HG03575 (cell line): ENCODE data around the gene SEC22C.
"Not testable (repeated sequence)": the region's sequence is repeated elsewhere in the genome, so short reads cannot be mapped to it uniquely, and the experiment has no call there.

Experiments used
- ATAC-seq: cut with Tn5 transposase; IDR thresholded peaks from one replicate; pipeline ENCODE4 v1.9.1; 2021; ENCODE audit not compliant: unreplicated experiment, insufficient number of reproducible peaks, low FRiP score; ENCODE audit errors: extremely low read depth

SEC22C gene

GRCh38 chr3:42581709-42582473 is at the start of gene SEC22C:
TSS of gene SEC22C (minus strand) at chr3:42581967. CDS start at chr3:42569046, 12,921 bp downstream.
- ATAC-seq = peak; percentile 39

- no peak for ATAC-seq
Measured at GRCh38 chr3:42613462-42613861, 31.7 kb upstream of the SEC22C start.

GRCh38 chr3:42612928-42613327 is 31.2 kb upstream of the SEC22C start:
- ATAC-seq = no peak

- no peak for ATAC-seq
Measured at GRCh38 chr3:42612217-42612616, 30.4 kb upstream of the SEC22C start.

GRCh38 chr3:42610976-42611375 is 29.2 kb upstream of the SEC22C start:
- ATAC-seq = no peak

- no peak for ATAC-seq
Measured at GRCh38 chr3:42608581-42608980, 26.8 kb upstream of the SEC22C start.

GRCh38 chr3:42605546-42606173 is 23.9 kb upstream of the SEC22C start:
- no peak for ATAC-seq

GRCh38 chr3:42602961-42603360 is 21.2 kb upstream of the SEC22C start:
- no peak for ATAC-seq

- no peak for ATAC-seq
Measured at GRCh38 chr3:42601896-42602581, 20.3 kb upstream of the SEC22C start.

GRCh38 chr3:42600958-42601675 is 19.4 kb upstream of the SEC22C start:
- ATAC-seq = no peak

- peak; percentile 69 for ATAC-seq
Measured at GRCh38 chr3:42600111-42600957, 18.6 kb upstream of the SEC22C start, which contains the start of gene NKTR. TSS of gene NKTR (plus strand) at chr3:42600686. CDS start at chr3:42601007, 321 bp downstream.

- ATAC-seq = not testable (repeated sequence)
Measured at GRCh38 chr3:42597098-42597497, 15.3 kb upstream of the SEC22C start.

- no peak for ATAC-seq
Measured at GRCh38 chr3:42595682-42596081, 13.9 kb upstream of the SEC22C start.

GRCh38 chr3:42593635-42594034 is 11.9 kb upstream of the SEC22C start:
- no peak for ATAC-seq

- no peak for ATAC-seq
Measured at GRCh38 chr3:42591811-42592210, 10.0 kb upstream of the SEC22C start.

GRCh38 chr3:42590989-42591756 is 9.4 kb upstream of the SEC22C start:
- no peak for ATAC-seq

- ATAC-seq = no peak
Measured at GRCh38 chr3:42589382-42590109, 7.8 kb upstream of the SEC22C start.
